Mucosa of descending colon (tissue), 3 donors: ENCODE data around the gene ID3. TPM values are rescaled to one million over a fixed set of nuclear protein-coding genes. Genes with fewer than 3 reads are reported as not detected.
"Not testable (repeated sequence)": the region's sequence is repeated elsewhere in the genome, so short reads cannot be mapped to it uniquely, and the experiment has no call there.

Experiments used
- ATAC-seq: fragments of 200-7000 bp; cut with Tn5 transposase; one replicate; pipeline ENCODE4 v1.9.1; 2020; ENCODE audit warnings: mild to moderate bottlenecking, moderate library complexity
- DNase-seq, 3 donors: peaks; one replicate each; pipeline ENCODE4 v3.0.0-alpha.2; 2020
- H3K36me3 ChIP-seq: fragments of 200-600 bp; one replicate; pipeline ENCODE4 v1.8.0; 2021; ENCODE audit warnings: low read depth, mild to moderate bottlenecking
- H3K4me1 ChIP-seq: fragments of 200-600 bp; one replicate; pipeline ENCODE4 v1.8.0; 2021; ENCODE audit warnings: low read depth, mild to moderate bottlenecking
- H3K4me3 ChIP-seq: fragments of 200-600 bp; one replicate; pipeline ENCODE4 v1.8.0; 2021; ENCODE audit warnings: mild to moderate bottlenecking
- H3K9me3 ChIP-seq: fragments of 200-600 bp; one replicate; pipeline ENCODE4 v1.8.0; 2021; ENCODE audit warnings: mild to moderate bottlenecking
- intact Hi-C, 2 donors: fragments of 100-400 bp; cut with DNase I in 1 of 2; cut with micrococcal nuclease in 1 of 2; formaldehyde crosslinking; loops; one replicate each; pipeline versions ENCODE4 v1.11.0 to v1.11.1; 2022; cut with DNase I, micrococcal nuclease
- total RNA-seq, 3 donors: library from RNA; stranded (reverse); fragmentation: NEBNext Ultra II Directional in 2 of 3; extraction: Animal tissue kit (Norgen Biotek cat#: 25700) in 2 of 3; gene quantifications; one replicate each; pipeline versions ENCODE4 v1.2.1 to v1.2.4, GENCODE V29; 2021 to 2023
- TF ChIP-seq, protein P1 (sequence below): fragments of 200-600 bp; IDR thresholded peaks from one replicate; pipeline ENCODE4 v1.8.0; 2022; ENCODE audit warnings: antibody characterized with exemption, mild to moderate bottlenecking
- donor health status: DM: no; HTN: no; CAD: no; lungs with moderate emphysema.
- donor health status: DM: no; HTN: no; CAD: no.
- donor health status: DM: no; HTN: yes; CAD: no.

Gene ID3
- total RNA-seq, 3 donors from 2014 or later: 83.0 to 316 (median 121) TPM

DNA sequence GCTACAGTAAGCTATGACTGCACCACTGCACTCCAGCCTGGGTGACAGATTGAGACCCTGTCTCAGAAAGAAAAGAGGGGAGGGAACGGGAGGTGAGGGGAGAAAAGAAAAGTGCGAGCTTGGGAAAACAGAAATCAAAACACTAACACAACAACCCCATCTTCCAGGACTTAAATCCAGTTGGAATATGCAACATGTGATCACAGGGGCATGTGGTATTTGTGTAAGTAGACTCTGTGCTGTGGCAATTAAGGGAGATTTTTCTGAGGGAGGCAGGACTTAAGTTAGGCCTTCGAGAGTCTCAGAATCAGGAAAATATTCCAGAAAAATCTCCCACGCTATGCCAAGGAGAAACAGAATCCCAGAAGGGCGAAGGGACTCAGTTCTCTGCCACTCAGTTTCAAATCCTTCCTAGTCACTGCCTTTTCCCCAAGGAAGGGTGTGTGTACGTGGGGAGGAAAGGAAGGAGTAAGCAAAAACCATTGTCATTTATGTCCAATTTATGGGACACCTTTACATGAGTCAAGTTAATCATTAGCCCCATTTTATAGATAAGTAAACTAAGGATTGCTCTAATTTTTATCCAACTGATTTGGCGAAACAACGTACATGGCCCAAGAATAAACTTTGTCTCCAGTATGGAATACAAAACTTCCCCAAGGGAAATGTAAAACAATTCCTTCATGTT is 12.3 kb downstream of the ID3 start:
- H3K4me3 ChIP-seq: no peak overlapping the region
- TF ChIP-seq, protein P1, sequence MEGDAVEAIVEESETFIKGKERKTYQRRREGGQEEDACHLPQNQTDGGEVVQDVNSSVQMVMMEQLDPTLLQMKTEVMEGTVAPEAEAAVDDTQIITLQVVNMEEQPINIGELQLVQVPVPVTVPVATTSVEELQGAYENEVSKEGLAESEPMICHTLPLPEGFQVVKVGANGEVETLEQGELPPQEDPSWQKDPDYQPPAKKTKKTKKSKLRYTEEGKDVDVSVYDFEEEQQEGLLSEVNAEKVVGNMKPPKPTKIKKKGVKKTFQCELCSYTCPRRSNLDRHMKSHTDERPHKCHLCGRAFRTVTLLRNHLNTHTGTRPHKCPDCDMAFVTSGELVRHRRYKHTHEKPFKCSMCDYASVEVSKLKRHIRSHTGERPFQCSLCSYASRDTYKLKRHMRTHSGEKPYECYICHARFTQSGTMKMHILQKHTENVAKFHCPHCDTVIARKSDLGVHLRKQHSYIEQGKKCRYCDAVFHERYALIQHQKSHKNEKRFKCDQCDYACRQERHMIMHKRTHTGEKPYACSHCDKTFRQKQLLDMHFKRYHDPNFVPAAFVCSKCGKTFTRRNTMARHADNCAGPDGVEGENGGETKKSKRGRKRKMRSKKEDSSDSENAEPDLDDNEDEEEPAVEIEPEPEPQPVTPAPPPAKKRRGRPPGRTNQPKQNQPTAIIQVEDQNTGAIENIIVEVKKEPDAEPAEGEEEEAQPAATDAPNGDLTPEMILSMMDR: no peak
- H3K9me3 ChIP-seq: no peaks in the 10 kb centered on the region
- ATAC-seq (peak; percentile 77), DNase-seq (peak in 1 of 3 donors; percentile 52)
- intact Hi-C loops: no loop called here
- peaks cover 31% of the 10 kb centered on the region for H3K4me1 ChIP-seq
- H3K36me3 ChIP-seq: no peaks in the 10 kb centered on the region

DNA sequence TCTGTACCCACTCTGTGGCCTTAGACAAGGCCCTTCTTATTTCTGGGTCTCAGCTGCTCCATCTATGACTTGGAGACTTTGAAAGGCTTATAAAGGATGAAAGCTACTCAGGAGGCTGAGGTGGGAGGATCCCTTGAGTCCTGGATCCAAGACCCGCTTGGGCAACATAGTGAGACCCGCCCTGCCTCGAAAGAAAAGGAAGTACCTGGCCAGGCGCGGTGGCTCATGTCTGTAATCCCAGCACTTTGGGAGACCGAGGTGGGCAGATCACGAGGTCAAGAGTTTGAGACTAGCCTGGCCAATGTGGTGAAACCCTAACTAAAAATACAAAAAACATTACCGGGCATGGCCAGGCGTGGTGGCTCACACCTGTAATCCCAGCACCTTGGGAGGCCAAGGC is 13.4 kb downstream of the ID3 start:
- Histone ChIP-seq H3K36me3 (no peaks in the 10 kb centered on the region), H3K9me3 (no peaks in the 10 kb centered on the region), H3K4me3 (no peak overlapping the region), H3K4me1 (peaks cover 31% of the 10 kb centered on the region)
- peak; percentile 36 for ATAC-seq
- intact Hi-C loops: loop anchor here in 1 of 2 donors (2.0 kb wide), 1 partner anchor 91 kb away; no protein-coding TSS in a partner anchor
- peak in 2 of 3 donors; percentile 58 to 66 for DNase-seq
- TF ChIP-seq, protein P1: no peak

DNA sequence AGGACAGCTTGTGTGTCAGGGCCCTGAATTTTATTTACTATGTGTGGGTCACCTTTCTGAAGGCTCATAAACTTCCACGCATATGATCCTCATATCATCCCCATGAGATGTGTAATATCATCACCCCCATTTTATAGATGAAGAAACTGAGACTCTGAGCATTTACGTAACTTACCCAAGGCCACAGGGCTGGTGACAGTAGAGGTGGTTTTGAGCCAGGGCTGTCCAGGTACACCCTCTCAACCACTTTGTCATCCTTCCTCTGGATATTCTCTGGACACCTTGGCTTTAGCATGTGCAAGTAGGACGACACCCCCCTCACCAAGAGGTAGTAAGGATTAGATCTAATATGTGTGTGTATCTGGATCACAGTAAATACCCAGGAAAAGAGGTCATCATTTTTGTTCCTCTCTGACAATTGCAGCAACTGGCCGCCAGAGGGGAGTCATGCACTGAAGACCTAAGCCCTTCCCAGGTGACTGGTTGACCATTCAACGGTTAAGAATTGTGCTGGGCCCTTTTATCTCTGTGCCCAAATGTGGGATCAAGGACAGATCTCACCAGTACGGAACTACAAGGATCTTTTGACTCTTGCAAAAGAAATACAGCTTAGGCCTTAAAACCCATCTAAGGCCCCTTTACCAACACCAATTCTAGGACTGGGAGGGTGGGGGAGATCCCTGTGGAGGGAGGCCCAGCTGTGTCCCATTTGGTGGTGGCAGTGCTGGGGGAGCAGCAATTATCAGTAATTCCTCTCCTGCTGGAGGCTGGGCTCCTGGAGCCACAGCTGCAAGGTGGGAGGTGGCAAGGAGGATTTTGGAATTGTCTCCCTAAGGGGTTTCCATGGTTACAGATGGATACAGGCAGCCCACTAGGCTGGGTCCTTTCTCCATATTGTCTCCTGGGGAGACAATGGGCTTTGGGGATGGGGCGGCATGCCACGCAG is 14.6 kb downstream of the ID3 start:
- TF ChIP-seq, protein P1: peak; percentile 70
- intact Hi-C loops: loop anchor here (1.0 to 5.0 kb wide), 3 partner anchors 47 to 93 kb away; no protein-coding TSS in a partner anchor
- H3K9me3 ChIP-seq: no peaks in the 10 kb centered on the region
- ATAC-seq (peak; percentile 71), DNase-seq (peak in 2 of 3 donors; percentile 82 to 85)
- H3K4me1 ChIP-seq: peaks cover 35% of the 10 kb centered on the region
- no peak overlapping the region for H3K4me3 ChIP-seq
- H3K36me3 ChIP-seq: no peaks in the 10 kb centered on the region

DNA sequence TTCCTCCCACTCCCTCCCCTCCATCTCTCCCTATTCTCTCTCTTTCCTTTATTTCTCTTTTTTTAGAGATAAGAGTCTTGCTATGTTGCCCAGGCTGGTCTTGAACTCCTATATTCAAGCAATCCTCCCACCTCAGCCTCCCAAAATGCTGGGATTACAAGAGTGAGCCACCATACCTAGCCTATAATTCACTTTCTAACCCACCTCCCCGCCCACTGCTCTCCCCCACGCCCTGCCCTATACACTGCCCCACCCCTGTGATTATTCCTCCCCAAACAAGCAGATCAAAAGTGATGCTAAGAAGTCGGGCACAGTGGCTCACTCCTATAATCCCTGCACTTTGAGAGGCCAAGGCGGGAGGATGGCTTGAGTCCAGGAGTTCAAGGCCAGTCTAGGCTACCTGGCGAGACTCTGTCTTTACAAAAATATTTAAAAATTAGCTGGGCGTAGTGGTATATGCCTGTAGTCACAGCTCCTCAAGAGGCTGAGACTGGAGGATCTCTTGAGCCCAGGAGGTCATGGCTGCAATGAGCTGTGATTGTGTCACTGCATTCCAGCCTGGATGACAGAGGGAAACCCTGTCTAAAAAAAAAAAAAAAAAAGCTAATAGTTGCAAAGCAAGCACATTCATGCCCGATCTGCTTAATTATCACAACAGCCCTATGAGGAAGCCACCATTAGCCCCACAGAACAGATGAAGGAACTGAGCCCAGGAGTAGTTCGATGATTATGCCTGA is 15.4 kb downstream of the ID3 start:
- intact Hi-C loops: loop anchor here (1.0 to 5.0 kb wide), 3 partner anchors 47 to 93 kb away; no protein-coding TSS in a partner anchor
- Histone ChIP-seq H3K4me1 (peaks cover 38% of the 10 kb centered on the region), H3K9me3 (no peaks in the 10 kb centered on the region), H3K4me3 (no peak overlapping the region), H3K36me3 (no peaks in the 10 kb centered on the region)
- DNase-seq (no peak), ATAC-seq (no peak)
- TF ChIP-seq, protein P1: no peak

DNA sequence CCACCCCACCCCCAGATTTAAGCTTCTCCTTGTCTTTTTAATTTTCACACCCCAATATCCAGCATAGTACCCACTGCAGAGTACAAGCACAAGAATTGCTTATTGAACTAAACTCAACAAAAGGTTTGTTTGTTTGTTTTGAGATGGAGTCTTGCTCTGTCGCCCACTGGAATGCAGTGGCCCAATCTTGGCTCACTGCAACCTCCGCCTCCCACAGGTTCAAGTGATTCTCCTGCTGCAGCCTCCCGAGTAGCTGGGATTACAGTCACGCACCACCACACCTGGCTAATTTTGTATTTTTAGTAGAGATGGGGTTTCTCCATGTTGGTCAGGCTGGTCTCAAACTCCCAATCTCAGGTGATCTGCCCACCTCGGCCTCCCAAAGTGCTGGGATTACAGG is 16.4 kb downstream of the ID3 start:
- not testable (repeated sequence) for H3K4me3 ChIP-seq, H3K36me3 ChIP-seq, DNase-seq, ATAC-seq, H3K9me3 ChIP-seq
- peaks cover 33% of the 10 kb centered on the region for H3K4me1 ChIP-seq
- intact Hi-C loops: loop anchor here in 1 of 2 donors (5.0 kb wide), 1 partner anchor 46 kb away; no protein-coding TSS in a partner anchor
